Loucy (cell line): Measurements from ENCODE around the gene MTMR10.

ENCODE experiments used
- H2AFZ ChIP-seq: fragments of 200-600 bp; sonication (generic); 2 replicates; pipeline ENCODE4 v1.6.0; 2016; ENCODE audit warnings: antibody characterized with exemption, mild to moderate bottlenecking, low read length, moderate library complexity
- H3F3A ChIP-seq: fragments of 200-600 bp; 2 replicates; pipeline ENCODE4 v1.6.0; 2016; ENCODE audit warnings: antibody characterized with exemption, low read depth, mild to moderate bottlenecking
- H3K27me3 ChIP-seq: fragments of 200-600 bp; sonication (generic); 2 replicates; pipeline ENCODE4 v1.6.1; 2014; ENCODE audit warnings: low read length, mild to moderate bottlenecking; ENCODE audit not compliant: insufficient read depth, poor library complexity, severe bottlenecking
- H3K36me3 ChIP-seq: fragments of 200-600 bp; sonication (generic); 2 replicates; pipeline ENCODE4 v1.6.1; 2016; ENCODE audit warnings: low read length; ENCODE audit not compliant: insufficient read depth
- H3K4me1 ChIP-seq: fragments of 200-600 bp; sonication (generic); 2 replicates; pipeline ENCODE4 v1.5.1; 2014; ENCODE audit warnings: low read length, mild to moderate bottlenecking; ENCODE audit not compliant: insufficient read depth, poor library complexity, severe bottlenecking
- H3K4me2 ChIP-seq: fragments of 200-600 bp; sonication (generic); 2 replicates; pipeline ENCODE4 v1.6.0; 2014; ENCODE audit warnings: antibody characterized with exemption, low read length, low read depth, mild to moderate bottlenecking; ENCODE audit not compliant: poor library complexity, severe bottlenecking
- H3K4me3 ChIP-seq: fragments of 200-600 bp; sonication (generic); 2 replicates; pipeline ENCODE4 v1.5.1; 2014; ENCODE audit warnings: low read length, mild to moderate bottlenecking, mixed read lengths; ENCODE audit not compliant: poor library complexity, severe bottlenecking
- H3K79me2 ChIP-seq: fragments of 200-600 bp; sonication (generic); 2 replicates; pipeline ENCODE4 v1.6.1; 2014; ENCODE audit warnings: low read length; ENCODE audit not compliant: insufficient read depth
- H3K9ac ChIP-seq: fragments of 200-600 bp; sonication (generic); 2 replicates; pipeline ENCODE4 v1.6.0; 2014; ENCODE audit warnings: mild to moderate bottlenecking, low read depth, low read length, moderate library complexity; ENCODE audit not compliant: poor library complexity, severe bottlenecking
- H3K9me2 ChIP-seq: fragments of 200-600 bp; sonication (generic); replicated peaks from 2 replicates; pipeline ENCODE4 v1.6.1; 2016; ENCODE audit warnings: low read depth, low read length, mixed read lengths
- H3K9me3 ChIP-seq: fragments of 200-600 bp; sonication (generic); 2 replicates; pipeline ENCODE4 v1.6.1; 2014; ENCODE audit warnings: mild to moderate bottlenecking, antibody characterized with exemption, low read length, low read depth; ENCODE audit not compliant: insufficient read depth
- H4K20me1 ChIP-seq: fragments of 200-600 bp; sonication (generic); 2 replicates; pipeline ENCODE4 v1.6.0; 2014; ENCODE audit warnings: antibody characterized with exemption, low read length, mild to moderate bottlenecking; ENCODE audit not compliant: insufficient read depth, poor library complexity, severe bottlenecking
- CTCF ChIP-seq: fragments of 200-600 bp; sonication (generic); conservative IDR thresholded peaks from 2 replicates; pipeline ENCODE4 v1.5.1; 2014; ENCODE audit warnings: mild to moderate bottlenecking, antibody characterized with exemption, low read length
- EZH2phosphoT487 ChIP-seq: fragments of 200-600 bp; IDR thresholded peaks from 2 replicates; pipeline ENCODE4 v1.6.1; 2018; ENCODE audit warnings: antibody characterized with exemption, mild to moderate bottlenecking, moderate library complexity, borderline replicate concordance

Gene MTMR10

GRCh38 chr15:30922480-30923311 is 68.7 kb downstream of the MTMR10 start:
- peaks cover 91% of the 10 kb centered on the region; the same call in 1 of the 2 replicates for H3K36me3 ChIP-seq

GRCh38 chr15:30921781-30922479 is 69.5 kb downstream of the MTMR10 start:
- Histone ChIP-seq H3K9me2 (no peaks in the 10 kb centered on the region), H3K4me3 (no peak overlapping the region), H3K36me3 (peaks cover 87% of the 10 kb centered on the region; the same call in 1 of the 2 replicates), H2AFZ (no peak overlapping the region), H3K27me3 (no peaks in the 10 kb centered on the region), H3K9ac (no peak overlapping the region), H3K4me1 (peaks cover 8% of the 10 kb centered on the region), H4K20me1 (no peaks in the 10 kb centered on the region), H3K4me2 (no peak overlapping the region), H3F3A (no peaks in the 10 kb centered on the region), H3K9me3 (no peaks in the 10 kb centered on the region), H3K79me2 (no peaks in the 10 kb centered on the region; the same call in 1 of the 2 replicates)
- TF ChIP-seq CTCF (no peak), EZH2phosphoT487 (no peak)

More at GRCh38 chr15:30922480-30923311, 68.7 kb downstream of the MTMR10 start:
- H3K27me3 ChIP-seq = no peaks in the 10 kb centered on the region
- no peak overlapping the region for H3K4me3 ChIP-seq
- H3K4me2 ChIP-seq = no peak overlapping the region
- H3K9ac ChIP-seq = no peak overlapping the region
- H4K20me1 ChIP-seq = no peaks in the 10 kb centered on the region
- no peak overlapping the region for H2AFZ ChIP-seq
- H3K79me2 ChIP-seq = no peaks in the 10 kb centered on the region
- no peaks in the 10 kb centered on the region for H3K9me2 ChIP-seq
- H3F3A ChIP-seq = no peaks in the 10 kb centered on the region
- TF ChIP-seq CTCF = no peak
- TF ChIP-seq EZH2phosphoT487 = no peak
- H3K4me1 ChIP-seq = peaks cover 8% of the 10 kb centered on the region
- H3K9me3 ChIP-seq = no peaks in the 10 kb centered on the region

GRCh38 chr15:30921106-30921505 is 70.3 kb downstream of the MTMR10 start:
- H3K4me3 ChIP-seq = no peak overlapping the region
- no peaks in the 10 kb centered on the region for H3F3A ChIP-seq
- no peak overlapping the region for H3K9ac ChIP-seq
- H3K79me2 ChIP-seq = no peaks in the 10 kb centered on the region; the same call in 1 of the 2 replicates
- no peak for TF ChIP-seq CTCF
- no peak for TF ChIP-seq EZH2phosphoT487
- H3K27me3 ChIP-seq = no peaks in the 10 kb centered on the region
- H3K4me1 ChIP-seq = peaks cover 8% of the 10 kb centered on the region
- no peaks in the 10 kb centered on the region for H3K9me2 ChIP-seq
- no peak overlapping the region for H3K4me2 ChIP-seq
- no peaks in the 10 kb centered on the region for H4K20me1 ChIP-seq
- H3K9me3 ChIP-seq = no peaks in the 10 kb centered on the region
- H2AFZ ChIP-seq = no peak overlapping the region
- H3K36me3 ChIP-seq = peaks cover 87% of the 10 kb centered on the region; the same call in 1 of the 2 replicates
